Psoas muscle (tissue), 8 donors: ENCODE measurements around the gene QRFP. TPM values are rescaled to one million over a fixed set of nuclear protein-coding genes. Genes with fewer than 3 reads are reported as not detected.

Source experiments
- ATAC-seq, 4 donors: fragments of 200-7000 bp; cut with Tn5 transposase; one replicate each; pipeline ENCODE4 v1.9.1; 2020; ENCODE audit warnings: moderate library complexity in 3 of 4, mild to moderate bottlenecking in 2 of 4
- DNase-seq, 2 donors: peaks; one replicate each; pipeline ENCODE4 v3.0.0-alpha.2; 2020
- H3K27ac ChIP-seq: fragments of 200-600 bp; one replicate; pipeline ENCODE4 v1.8.0; 2022
- H3K27me3 ChIP-seq, 3 donors: fragments of 200-600 bp in 1 of 3; one replicate each; pipeline versions ENCODE4 v1.6.1 to v1.8.0; 2013 to 2022; ENCODE audit warnings: low read length in 2 of 3, mild to moderate bottlenecking in 2 of 3, moderate library complexity in 1 of 3; ENCODE audit not compliant: insufficient read depth in 3 of 3
- H3K36me3 ChIP-seq, 2 donors: fragments of 200-600 bp in 1 of 2; one replicate each; pipeline versions ENCODE4 v1.6.1 to v1.8.0; 2013 to 2022; ENCODE audit warnings: low read depth in 1 of 2, mild to moderate bottlenecking in 1 of 2, moderate library complexity in 1 of 2; ENCODE audit not compliant: insufficient read depth in 1 of 2
- H3K4me1 ChIP-seq: fragments of 200-600 bp; one replicate; pipeline ENCODE4 v1.8.0; 2022
- H3K4me3 ChIP-seq: fragments of 200-600 bp; one replicate; pipeline ENCODE4 v1.8.0; 2022; ENCODE audit warnings: mild to moderate bottlenecking
- H3K9me3 ChIP-seq: fragments of 200-600 bp; one replicate; pipeline ENCODE4 v1.8.0; 2022
- CTCF ChIP-seq: fragments of 200-600 bp; IDR thresholded peaks from one replicate; pipeline ENCODE4 v1.8.0; 2022; ENCODE audit warnings: antibody characterized with exemption
- WGBS, 3 donors: extraction: QIAGEN DNeasy Blood & Tissue Kit; methylation state at CpG; one replicate each; pipeline versions ENCODE4 v1.1.6 to v1.1.7; 2013; 5-methylcytosine and 5-hydroxymethylcytosine counted together
- intact Hi-C, 2 donors: fragments of 100-400 bp; cut with DNase I; formaldehyde crosslinking; loops; one replicate each; pipeline versions ENCODE4 v1.11.0 to v1.14.2; 2022
- polyA plus RNA-seq, 3 donors: library from polyadenylated mRNA; stranded (reverse); fragments of 200-250 nt; gene quantifications; one replicate each; pipeline ENCODE4 v1.2.3, GENCODE V29; 2013
- total RNA-seq, 4 donors: library from RNA; stranded (reverse); fragmentation: NEBNext Ultra II Directional in 2 of 4; extraction: Animal tissue kit (Norgen Biotek cat#: 25700) in 2 of 4; gene quantifications; one replicate each; pipeline versions ENCODE4 v1.2.1 to v1.2.4, GENCODE V29; 2021 to 2023
- donor health status: healthy with polysubstance abuse.
- donor health status: DM: no; HTN: no; CAD: no; lungs with moderate emphysema.
- donor health status: Bipolar disorder and iron deficiency.
- donor health status: healthy.
- donor health status: DM: yes; HTN: yes; CAD: no.
- donor health status: DM: no; HTN: no; CAD: no.
- donor health status: DM: no; HTN: no; CAD: no.
- donor health status: DM: yes; HTN: yes; CAD: no.

The QRFP gene
- total and polyA plus RNA-seq, 7 donors = 0.01 to 0.03 TPM; not detected in 5

GRCh38 chr9:130902204-130903185 is 5.9 kb upstream of the QRFP start:
- intact Hi-C loops = no loop called here
- no peaks in the 10 kb centered on the region for H3K36me3 ChIP-seq
- ATAC-seq (no peak), DNase-seq (no peak)
- no peaks in the 10 kb centered on the region for H3K9me3 ChIP-seq
- WGBS, 3 donors = 58 to 64% (median 62%) methylated on average over 27 of the region's 27 CpGs
- H3K27me3 ChIP-seq = peaks cover 0 to 58% (median 20%) of the 10 kb centered on the region in 3 donors
- no peak overlapping the region for H3K4me3 ChIP-seq
- H3K4me1 ChIP-seq = no peaks in the 10 kb centered on the region
- H3K27ac ChIP-seq = no peak overlapping the region
- no peak for TF ChIP-seq CTCF

GRCh38 chr9:130901498-130902203 is 5.0 kb upstream of the QRFP start:
- H3K4me1 ChIP-seq = no peaks in the 10 kb centered on the region
- no peak overlapping the region for H3K27ac ChIP-seq
- intact Hi-C loops = no loop called here
- H3K36me3 ChIP-seq = no peaks in the 10 kb centered on the region
- 46 to 55% (median 51%) methylated on average over 16 to 17 of the region's 17 CpGs for WGBS, 3 donors
- no peak overlapping the region for H3K4me3 ChIP-seq
- peaks cover 0 to 58% (median 20%) of the 10 kb centered on the region in 3 donors for H3K27me3 ChIP-seq
- no peak for TF ChIP-seq CTCF
- H3K9me3 ChIP-seq = no peaks in the 10 kb centered on the region
- ATAC-seq (peak in 1 of 4 donors; percentile 9), DNase-seq (no peak)

- H3K27me3 ChIP-seq = peaks cover 0 to 52% (median 20%) of the 10 kb centered on the region in 3 donors
Measured at GRCh38 chr9:130900701-130901497, 4.3 kb upstream of the QRFP start.

More at GRCh38 chr9:130900701-130901497, 4.3 kb upstream of the QRFP start:
- ATAC-seq (no peak), DNase-seq (no peak)
- Histone ChIP-seq H3K4me1 (no peaks in the 10 kb centered on the region), H3K4me3 (no peak overlapping the region), H3K9me3 (no peaks in the 10 kb centered on the region), H3K36me3 (no peaks in the 10 kb centered on the region), H3K27ac (no peak overlapping the region)
- WGBS, 3 donors = 69 to 78% (median 71%) methylated on average over 16 to 17 of the region's 17 CpGs
- intact Hi-C loops = no loop called here
- no peak for TF ChIP-seq CTCF
